Tibial nerve (tissue), 4 donors: Measurements from ENCODE around the gene HNRNPC.

Source experiments
- EP300 ChIP-seq, 2 donors: sonication (generic); formaldehyde crosslinking; IDR thresholded peaks; one replicate each; pipeline ENCODE4 v1.6.1; 2017; ENCODE audit warnings: antibody characterized with exemption in 2 of 2, mild to moderate bottlenecking in 1 of 2
- POLR2A ChIP-seq, 2 donors: fragments of 450-650 bp; IDR thresholded peaks; one replicate each; pipeline ENCODE4 v1.6.1; 2017; ENCODE audit warnings: antibody characterized with exemption in 2 of 2, mild to moderate bottlenecking in 2 of 2, moderate library complexity in 2 of 2
- TF ChIP-seq, protein P1 (sequence below), 5 experiments: fragments of 200-600 bp in 3 of 5; fragments of 450-650 bp in 2 of 5; sonication (generic) in 3 of 5; IDR thresholded peaks; one replicate each; pipeline ENCODE4 v1.5.1; 2016 to 2019; ENCODE audit warnings: antibody characterized with exemption in 5 of 5, mild to moderate bottlenecking in 3 of 5, moderate library complexity in 2 of 5

DNA sequence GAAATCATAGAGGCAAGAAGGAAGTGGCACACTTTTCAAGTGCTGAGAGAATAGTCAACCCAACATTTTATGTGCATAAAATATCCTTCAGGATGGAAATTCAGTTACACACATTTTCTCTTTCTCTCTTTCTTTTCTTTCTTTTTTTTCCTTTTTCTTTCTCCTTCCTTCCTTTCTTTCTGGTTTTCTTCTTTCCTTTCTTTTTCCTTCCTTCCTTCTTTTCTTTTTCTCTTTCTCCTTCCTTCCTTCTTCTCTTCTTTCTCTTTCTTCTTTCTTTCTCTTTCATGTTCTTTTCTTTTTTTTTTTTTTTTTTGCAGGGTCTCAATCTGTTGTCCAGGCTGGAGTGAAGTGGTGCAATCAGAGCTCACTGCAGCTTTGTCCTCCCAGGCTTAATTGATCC, 74.6 kb downstream of the HNRNPC start:
- TF ChIP-seq, protein P1, sequence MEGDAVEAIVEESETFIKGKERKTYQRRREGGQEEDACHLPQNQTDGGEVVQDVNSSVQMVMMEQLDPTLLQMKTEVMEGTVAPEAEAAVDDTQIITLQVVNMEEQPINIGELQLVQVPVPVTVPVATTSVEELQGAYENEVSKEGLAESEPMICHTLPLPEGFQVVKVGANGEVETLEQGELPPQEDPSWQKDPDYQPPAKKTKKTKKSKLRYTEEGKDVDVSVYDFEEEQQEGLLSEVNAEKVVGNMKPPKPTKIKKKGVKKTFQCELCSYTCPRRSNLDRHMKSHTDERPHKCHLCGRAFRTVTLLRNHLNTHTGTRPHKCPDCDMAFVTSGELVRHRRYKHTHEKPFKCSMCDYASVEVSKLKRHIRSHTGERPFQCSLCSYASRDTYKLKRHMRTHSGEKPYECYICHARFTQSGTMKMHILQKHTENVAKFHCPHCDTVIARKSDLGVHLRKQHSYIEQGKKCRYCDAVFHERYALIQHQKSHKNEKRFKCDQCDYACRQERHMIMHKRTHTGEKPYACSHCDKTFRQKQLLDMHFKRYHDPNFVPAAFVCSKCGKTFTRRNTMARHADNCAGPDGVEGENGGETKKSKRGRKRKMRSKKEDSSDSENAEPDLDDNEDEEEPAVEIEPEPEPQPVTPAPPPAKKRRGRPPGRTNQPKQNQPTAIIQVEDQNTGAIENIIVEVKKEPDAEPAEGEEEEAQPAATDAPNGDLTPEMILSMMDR (IDR thresholded peaks at IDR 0.05), result no peak
- no peak for TF ChIP-seq POLR2A (IDR thresholded peaks at IDR 0.05)
- TF ChIP-seq EP300 (IDR thresholded peaks at IDR 0.05), result no peak
